ENCODE results near the gene SLC8A1.

Gene SLC8A1

DNA sequence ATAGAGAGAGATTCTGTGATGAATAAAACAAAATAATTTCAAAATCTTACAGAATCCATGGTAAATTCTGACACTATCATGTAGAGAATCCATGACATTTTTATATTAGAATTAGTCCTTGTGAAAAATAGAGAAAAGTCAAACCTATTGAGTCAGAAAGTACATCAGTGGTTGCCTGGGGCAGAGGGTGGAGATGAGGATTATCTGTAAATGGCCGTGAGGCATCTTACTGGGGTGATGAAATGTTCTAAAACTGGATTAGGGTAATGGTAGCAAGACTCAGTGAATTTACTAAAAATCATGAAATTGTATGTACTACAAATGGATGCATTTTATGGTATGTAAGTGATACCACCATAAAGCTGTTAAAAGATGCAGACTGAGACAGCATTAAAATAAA, 323.1 kb downstream of the SLC8A1 start:
- DNase-seq: no peak

GRCh38 chr2:40127890-40128557, 323.9 kb downstream of the SLC8A1 start:
- DNase-seq: no peak

GRCh38 chr2:40127146-40127545, 324.7 kb downstream of the SLC8A1 start:
- DNase-seq: no peak

- DNase-seq: no peak
Observed at GRCh38 chr2:40126006-40126405, 325.9 kb downstream of the SLC8A1 start.

- no peak for DNase-seq
Observed at GRCh38 chr2:40123746-40124145, 328.1 kb downstream of the SLC8A1 start.

GRCh38 chr2:40123326-40123725, 328.6 kb downstream of the SLC8A1 start:
- DNase-seq: no peak

GRCh38 chr2:40120957-40121356, 330.9 kb downstream of the SLC8A1 start:
- DNase-seq: no peak

- DNase-seq: no peak
Observed at GRCh38 chr2:40120026-40120425, 331.9 kb downstream of the SLC8A1 start.

DNA sequence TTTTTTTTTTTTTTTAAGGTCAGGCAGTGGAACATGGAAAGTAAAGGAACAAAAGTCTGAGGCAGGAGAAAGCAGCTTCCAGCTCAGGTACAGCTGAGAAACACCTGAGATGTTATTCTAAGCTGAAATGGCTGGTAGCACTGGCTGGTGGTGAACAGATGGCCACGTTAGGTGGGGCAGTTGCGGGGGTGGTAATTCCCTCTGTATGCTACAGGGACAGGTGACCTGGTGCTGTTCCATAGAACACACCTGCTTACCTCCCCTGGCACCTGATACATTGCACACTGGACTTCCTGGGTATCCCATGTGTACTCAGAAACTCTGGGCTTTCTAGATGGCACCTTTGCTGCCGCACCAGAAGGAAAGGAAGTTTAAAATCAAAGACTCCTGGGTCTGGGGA, 333.3 kb downstream of the SLC8A1 start:
- DNase-seq: no peak

DNA sequence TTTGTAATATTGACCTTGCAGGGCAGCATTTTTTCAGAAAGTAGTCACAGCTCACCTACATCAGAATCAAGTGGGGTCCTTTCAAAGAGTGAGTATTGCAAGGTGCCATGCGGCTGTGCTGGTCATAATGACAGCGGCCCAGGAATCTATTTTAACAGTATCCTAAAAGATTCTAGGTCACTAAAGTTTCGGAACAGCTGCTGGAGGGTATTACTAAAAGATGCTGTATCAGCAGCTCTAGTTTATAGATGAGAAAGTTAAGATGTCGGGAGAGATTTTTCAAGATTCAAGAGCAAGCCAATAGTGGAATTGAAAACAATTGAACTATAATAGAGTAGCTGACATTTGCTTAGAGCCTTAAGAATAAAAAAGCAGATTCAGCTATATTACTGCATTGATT, 336.0 kb downstream of the SLC8A1 start:
- no peak for DNase-seq

DNA sequence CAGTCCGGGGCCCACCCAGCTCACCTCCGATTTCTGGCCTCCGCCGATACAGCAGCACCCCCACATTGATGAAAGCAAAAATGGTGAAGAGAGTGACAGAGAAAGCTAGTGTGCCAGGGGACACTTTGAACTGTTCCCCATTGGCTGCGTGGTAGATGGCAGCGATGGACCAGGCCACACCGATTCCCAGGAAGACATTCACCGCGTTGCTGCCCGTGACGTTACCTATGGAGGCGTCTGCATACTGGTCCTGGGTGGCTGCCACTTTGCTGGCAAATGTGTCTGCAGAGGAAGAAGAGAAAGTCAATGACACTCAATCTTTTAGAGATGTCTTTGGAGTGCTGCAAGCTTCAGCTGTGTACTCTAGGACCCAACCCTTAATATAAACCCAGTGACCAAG, 336.5 kb downstream of the SLC8A1 start:
- DNase-seq: no peak

- DNase-seq: no peak
Observed at GRCh38 chr2:40113997-40114396, 337.9 kb downstream of the SLC8A1 start.

DNA sequence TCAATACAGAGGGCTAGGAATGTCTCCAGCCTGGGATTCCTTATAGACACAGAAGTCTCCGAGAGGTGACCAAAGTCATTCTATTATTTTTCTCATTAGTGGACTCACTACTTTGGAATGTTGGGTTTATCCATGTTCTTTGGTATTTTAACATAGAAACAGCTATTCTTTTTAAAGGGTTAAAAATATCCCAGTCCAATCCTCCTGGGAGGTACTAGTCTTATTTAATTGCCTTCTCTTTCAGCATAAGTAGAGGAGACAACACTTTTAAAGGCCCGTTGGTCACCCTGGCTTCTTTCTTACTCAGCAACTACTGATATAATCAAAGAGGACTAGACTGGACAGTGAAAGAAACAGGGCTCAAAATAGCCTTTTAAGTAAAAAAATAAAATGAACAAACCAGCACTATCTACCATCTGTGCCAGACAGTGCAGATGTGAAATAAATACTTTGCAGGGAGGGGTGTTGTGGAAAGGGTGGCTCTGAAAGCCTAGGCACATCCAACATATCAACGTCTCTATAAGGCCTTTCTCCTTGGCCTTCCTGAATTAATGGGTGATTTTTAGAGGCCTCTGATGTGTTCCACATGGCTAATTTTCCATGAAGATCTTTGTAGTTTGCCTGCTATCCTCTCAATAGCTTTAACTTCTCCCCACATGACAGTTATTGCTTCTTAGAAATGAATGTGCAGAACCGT, 338.5 kb downstream of the SLC8A1 start:
- no peak for DNase-seq

DNA sequence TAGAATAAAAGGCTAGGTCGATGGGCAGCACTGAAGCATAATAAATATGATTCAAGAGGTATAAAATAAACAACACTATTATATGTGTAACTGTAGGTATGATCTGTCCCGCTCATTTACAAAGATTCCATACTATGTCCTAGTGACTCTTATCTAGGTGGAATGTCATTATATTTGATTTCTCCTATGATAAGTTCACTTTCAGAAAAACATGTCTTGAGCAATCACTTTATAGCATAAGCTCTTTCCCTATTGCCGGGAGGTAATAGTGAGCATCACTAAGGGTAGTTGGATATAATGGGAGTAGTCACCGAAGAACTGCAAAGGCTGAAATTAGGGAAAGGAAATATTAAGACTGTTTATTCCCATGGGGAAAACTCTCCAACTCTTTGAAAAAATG, 342.5 kb downstream of the SLC8A1 start:
- no peak for DNase-seq

GRCh38 chr2:40108851-40109250, 343.0 kb downstream of the SLC8A1 start:
- no peak for DNase-seq

GRCh38 chr2:40106061-40106460, 345.8 kb downstream of the SLC8A1 start:
- no peak for DNase-seq

DNA sequence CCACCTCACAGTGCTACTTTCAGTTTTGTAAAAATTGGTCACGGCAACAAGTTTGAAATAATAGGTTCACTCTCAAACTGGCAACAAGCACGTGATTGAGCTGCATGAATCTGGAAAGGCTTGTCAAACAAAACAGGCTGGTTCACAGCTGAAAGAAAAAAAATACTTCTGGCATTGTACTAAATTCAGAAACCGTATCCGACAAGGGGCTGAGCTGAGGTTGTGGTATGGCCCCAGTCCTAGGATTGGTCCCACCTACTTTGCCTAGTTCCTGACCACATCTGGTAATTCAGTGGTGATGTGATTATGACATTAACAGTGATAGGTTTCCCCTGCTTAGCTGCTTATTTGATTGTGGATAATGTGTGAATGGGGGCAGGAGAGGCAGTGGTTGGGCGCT, 346.3 kb downstream of the SLC8A1 start:
- DNase-seq: no peak

GRCh38 chr2:40103590-40103989, 348.3 kb downstream of the SLC8A1 start:
- no peak for DNase-seq

- no peak for DNase-seq
Observed at GRCh38 chr2:40103163-40103562, 348.7 kb downstream of the SLC8A1 start.

DNA sequence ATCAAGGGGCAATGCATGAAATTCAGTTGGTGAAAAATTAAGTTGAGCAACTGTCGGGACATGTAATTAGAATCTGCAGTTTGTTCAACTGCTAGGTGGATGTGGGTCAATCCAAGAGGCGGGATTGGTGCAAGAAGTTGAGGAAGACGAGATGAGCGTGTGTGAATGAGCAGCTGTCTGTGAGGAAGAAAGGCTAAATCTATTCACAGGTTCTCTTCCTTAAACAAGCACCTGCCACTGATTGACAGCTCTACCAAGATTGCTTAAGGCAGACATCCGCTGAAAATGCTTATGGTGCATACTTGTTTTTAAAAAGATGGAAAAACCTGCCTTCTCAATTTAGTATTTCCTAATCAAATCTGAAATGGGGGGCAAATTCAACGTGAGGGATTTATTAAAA, 349.4 kb downstream of the SLC8A1 start:
- DNase-seq: no peak

DNA sequence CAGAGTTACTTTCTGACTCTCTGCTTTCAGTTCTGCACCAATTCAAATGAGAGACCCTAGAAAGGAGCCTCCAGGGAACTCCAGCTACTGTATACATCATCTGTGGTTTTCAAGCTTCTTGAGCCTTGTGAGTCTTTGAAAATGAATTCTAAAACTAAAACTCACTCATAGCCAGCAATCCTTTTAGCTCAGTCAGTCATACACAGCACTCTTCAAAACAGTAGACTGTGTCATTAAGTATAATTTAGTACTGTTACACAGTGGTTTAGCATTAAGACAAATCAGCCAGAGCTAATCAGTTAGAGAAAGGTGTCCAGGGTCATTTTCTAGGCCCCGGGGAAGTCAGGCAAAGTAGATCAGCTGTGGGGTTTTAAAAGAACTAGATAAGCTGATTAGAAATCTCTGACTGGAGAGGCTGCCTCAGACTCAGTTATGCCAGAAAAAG, 350.7 kb downstream of the SLC8A1 start:
- DNase-seq: no peak

GRCh38 chr2:40100676-40101075, 351.2 kb downstream of the SLC8A1 start:
- DNase-seq: no peak

DNA sequence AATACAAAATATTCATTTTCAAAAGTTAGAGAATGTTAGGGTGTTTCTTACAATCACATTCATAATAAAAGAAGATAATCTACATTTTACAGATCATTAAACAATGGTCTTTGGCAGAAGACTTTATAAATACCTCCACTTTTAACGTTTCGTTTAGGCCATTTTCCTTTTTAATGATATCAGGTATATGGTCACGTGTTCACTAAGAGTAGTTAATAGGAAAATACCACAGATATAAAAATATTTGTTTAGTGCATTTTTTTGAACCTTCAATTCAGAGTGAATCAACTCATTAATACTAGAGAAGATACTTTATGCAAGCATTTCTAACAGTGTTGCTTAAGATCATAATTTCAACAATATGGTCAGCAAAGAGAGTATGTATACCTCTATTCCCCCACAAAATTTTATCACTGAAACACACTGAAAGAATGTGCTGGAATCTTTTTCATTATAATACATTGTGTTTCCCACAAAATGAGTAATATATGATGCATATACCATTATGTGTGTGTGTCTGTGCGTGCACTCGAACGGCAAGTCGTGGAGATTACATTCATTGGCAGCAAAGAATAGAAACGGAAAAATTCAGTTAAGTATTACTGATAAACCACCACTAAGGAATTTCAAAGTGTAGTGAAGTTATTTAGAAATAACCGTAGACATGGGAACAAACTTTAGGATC, 353.0 kb downstream of the SLC8A1 start:
- no peak for DNase-seq

GRCh38 chr2:40097691-40098385, 354.1 kb downstream of the SLC8A1 start:
- no peak for DNase-seq
